Fibroblast of lung (primary cell): Measurements from ENCODE around the gene CYP2A6. TPM values are rescaled to one million over a fixed set of nuclear protein-coding genes. Genes with fewer than 3 reads are reported as not detected.
A peak's percentile ranks its signal among the peaks of the same experiment; 100 is the strongest.
"Not testable (repeated sequence)": the region's sequence is repeated elsewhere in the genome, so short reads cannot be mapped to it uniquely, and the experiment has no call there.

Source experiments
- DNase-seq, 2 donors: peaks; one replicate each; pipeline versions ENCODE4 v3.0.0 to v3.0.0-alpha.2; 2010; ENCODE audit warnings: low read depth in 2 of 2
- H2AFZ ChIP-seq: 2 replicates; pipeline ENCODE4 v1.5.1; 2012; ENCODE audit warnings: low read length, control low read depth, inconsistent platforms
- H3K27ac ChIP-seq: 2 replicates; pipeline ENCODE4 v1.5.1; 2011; ENCODE audit warnings: low read length, control low read depth; ENCODE audit not compliant: insufficient read depth
- H3K27me3 ChIP-seq: 2 replicates; pipeline ENCODE4 v1.5.1; 2011; ENCODE audit warnings: mild to moderate bottlenecking, low read length; ENCODE audit not compliant: control insufficient read depth, insufficient read depth
- H3K36me3 ChIP-seq: 2 replicates; pipeline ENCODE4 v1.5.1; 2011; ENCODE audit warnings: low read length; ENCODE audit not compliant: control insufficient read depth, insufficient read depth
- H3K4me1 ChIP-seq: 2 replicates; pipeline ENCODE4 v1.5.1; 2011; ENCODE audit warnings: low read length; ENCODE audit not compliant: control insufficient read depth, insufficient read depth; ENCODE audit errors: extremely low read depth
- H3K4me2 ChIP-seq: 2 replicates; pipeline ENCODE4 v1.5.1; 2011; ENCODE audit warnings: low read length, control low read depth; ENCODE audit not compliant: insufficient read depth; ENCODE audit errors: extremely low read depth
- H3K4me3 ChIP-seq, 4 experiments: fragments of 200-600 bp in 1 of 4; sonication (generic) in 1 of 4; replicated peaks in 1 of 4; 2 replicates each; pipeline ENCODE4 v1.5.1; 2011 to 2016; ENCODE audit warnings: low read length in 4 of 4, low read depth in 3 of 4, mild to moderate bottlenecking in 3 of 4, control low read depth in 2 of 4, inconsistent platforms in 1 of 4, mixed read lengths in 1 of 4; ENCODE audit not compliant: insufficient read depth in 1 of 4; ENCODE audit errors: control extremely low read depth in 1 of 4
- H3K79me2 ChIP-seq: 2 replicates; pipeline ENCODE4 v1.5.1; 2012; ENCODE audit warnings: mild to moderate bottlenecking, low read length, inconsistent platforms; ENCODE audit not compliant: control insufficient read depth, insufficient read depth
- H3K9ac ChIP-seq: 2 replicates; pipeline ENCODE4 v1.5.1; 2011; ENCODE audit warnings: mild to moderate bottlenecking, low read length, control low read depth; ENCODE audit not compliant: insufficient read depth
- H3K9me3 ChIP-seq: 2 replicates; pipeline ENCODE4 v1.5.1; 2012; ENCODE audit warnings: low read depth, low read length; ENCODE audit not compliant: control insufficient read depth, insufficient read depth
- H4K20me1 ChIP-seq: 2 replicates; pipeline ENCODE4 v1.5.1; 2011; ENCODE audit warnings: low read length; ENCODE audit not compliant: control insufficient read depth, insufficient read depth; ENCODE audit errors: extremely low read depth
- CTCF ChIP-seq, 2 donors: IDR thresholded peaks in 1 of 2; conservative IDR thresholded peaks in 1 of 2; 1 replicate in 1 of 2; 2 replicates in 1 of 2; pipeline ENCODE4 v1.5.1; 2011 to 2012; ENCODE audit warnings: low read length in 2 of 2, control low read depth in 1 of 2, inconsistent platforms in 1 of 2, low read depth in 1 of 2, mild to moderate bottlenecking in 1 of 2
- EZH2 ChIP-seq: IDR thresholded peaks from 2 replicates; pipeline ENCODE4 v1.5.1; 2012; ENCODE audit warnings: low read length, control low read depth, mild to moderate bottlenecking; ENCODE audit errors: missing control alignments
- polyA plus RNA-seq, 2 donors: library from polyadenylated mRNA; depleted of rRNA in 1 of 2; stranded (reverse) in 1 of 2; unstranded in 1 of 2; fragments of >200 nt; gene quantifications; 2 replicates each; pipeline ENCODE4 v1.2.1, GENCODE V29; 2011 to 2012; ENCODE audit warnings: missing spikeins in 1 of 2
- total RNA-seq: library from RNA; depleted of rRNA; stranded (reverse); fragments of >200 nt; gene quantifications from 2 replicates; pipeline ENCODE4 v1.2.1, GENCODE V29; 2014

The CYP2A6 gene
- total and polyA plus RNA-seq, 2 donors (not counting 1 experiment from before 2014, with no cell fraction given), result not detected

DNA sequence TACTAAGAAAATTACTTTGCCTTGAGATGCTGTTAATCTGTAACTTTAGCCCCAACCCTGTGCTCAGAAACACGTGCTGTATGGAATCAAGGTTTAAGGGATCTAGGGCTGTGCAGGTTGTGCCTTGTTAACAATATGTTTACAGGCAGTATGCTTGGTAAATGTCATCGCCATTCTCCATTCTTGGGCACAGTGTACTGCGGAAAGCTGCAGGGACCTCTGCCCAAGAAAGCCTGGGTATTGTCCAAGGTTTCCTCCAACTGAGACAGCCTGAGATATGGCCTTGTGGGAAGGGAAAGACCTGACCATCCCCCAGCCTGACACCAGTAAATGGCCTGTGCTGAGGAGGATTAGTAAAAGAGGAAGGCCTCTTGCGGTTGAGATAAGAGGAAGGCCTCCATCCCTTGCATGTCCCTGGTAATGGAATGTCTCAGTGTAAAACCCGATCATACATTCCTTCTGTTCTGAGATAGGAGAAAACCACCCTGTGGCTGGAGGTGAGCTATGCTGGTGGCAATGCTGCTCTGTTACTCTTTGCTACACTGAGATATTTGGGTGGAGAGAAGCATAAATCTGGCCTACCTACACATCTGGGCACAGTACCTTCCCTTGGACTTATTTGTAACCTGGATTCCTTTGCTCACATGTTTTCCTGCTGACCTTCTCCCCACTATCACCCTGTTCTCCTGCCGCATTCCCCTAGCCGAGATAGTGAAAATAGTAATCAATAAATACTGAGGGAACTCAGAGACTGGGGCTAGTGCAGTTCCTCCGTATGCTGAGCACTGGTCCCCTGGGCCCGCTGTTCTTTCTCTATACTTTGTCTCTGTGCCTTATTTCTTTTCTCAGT, 27.3 kb downstream of the CYP2A6 start:
- H3K9ac ChIP-seq, H3K79me2 ChIP-seq, H3K4me2 ChIP-seq, H3K9me3 ChIP-seq, H3K27me3 ChIP-seq, H3K27ac ChIP-seq, H2AFZ ChIP-seq, H3K4me1 ChIP-seq, H3K4me3 ChIP-seq, H4K20me1 ChIP-seq, H3K36me3 ChIP-seq: not testable (repeated sequence)
- DNase-seq, result peak in 1 of 2 donors; percentile 71

- H4K20me1 ChIP-seq, result no peaks in the 10 kb centered on the region
- H3K4me1 ChIP-seq, result no peaks in the 10 kb centered on the region
- H2AFZ ChIP-seq, result no peak overlapping the region
- no peaks in the 10 kb centered on the region for H3K9me3 ChIP-seq
- H3K27me3 ChIP-seq, result no peaks in the 10 kb centered on the region
- no peaks in the 10 kb centered on the region for H3K36me3 ChIP-seq
- no peaks in the 10 kb centered on the region for H3K79me2 ChIP-seq
- no peak for DNase-seq
- H3K4me2 ChIP-seq, result no peak overlapping the region
- TF ChIP-seq EZH2, result no peak
- no peak for TF ChIP-seq CTCF (conservative IDR thresholded peaks at IDR 0.05 in 1 of 2, IDR thresholded peaks at IDR 0.05 in 1 of 2; ENCODE audit: low read depth in 1 of 2, low read length in 2 of 2)
- no peak overlapping the region for H3K4me3 ChIP-seq
- no peak overlapping the region for H3K27ac ChIP-seq
- H3K9ac ChIP-seq, result no peak overlapping the region
Observed at GRCh38 chr19:40822161-40822560, 28.1 kb downstream of the CYP2A6 start.

DNA sequence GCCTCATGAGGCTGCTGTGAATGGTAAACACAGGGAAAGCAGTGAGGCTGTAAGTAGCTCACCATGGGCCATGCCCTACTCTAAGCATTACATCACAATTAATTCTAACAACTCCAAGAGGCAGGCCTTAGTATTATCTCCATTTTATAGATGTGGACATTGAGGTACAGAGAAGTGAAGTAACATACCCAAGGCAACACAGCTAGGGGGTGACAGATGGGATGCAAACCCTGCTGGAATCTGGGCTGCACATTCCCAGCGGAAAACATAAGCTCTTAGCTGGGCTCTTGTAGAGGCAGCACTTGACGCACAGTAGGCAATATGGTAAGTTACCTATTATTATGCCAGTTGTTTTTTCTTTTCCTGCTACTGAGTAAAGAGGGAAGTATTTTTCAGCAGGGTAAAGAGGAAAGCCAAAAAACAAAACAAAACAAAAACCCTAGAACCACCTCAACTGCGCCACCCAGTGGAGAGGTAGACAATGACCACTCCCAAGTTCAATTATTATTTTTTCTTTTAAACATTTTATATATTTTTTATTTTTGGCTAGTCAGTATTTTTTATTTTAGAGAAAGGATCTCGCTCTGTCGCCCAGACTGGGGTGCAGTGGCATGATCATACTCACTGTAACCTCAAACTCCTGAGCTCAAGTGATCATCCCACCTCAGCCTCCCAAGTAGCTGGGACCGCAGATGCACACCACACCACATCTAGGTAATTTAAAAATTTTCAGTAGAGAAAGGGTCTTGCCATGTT, 30.6 kb downstream of the CYP2A6 start:
- DNase-seq, result peak in 1 of 2 donors; percentile 59
- not testable (repeated sequence) for H2AFZ ChIP-seq
- peak; percentile 62 to 76 for TF ChIP-seq CTCF (conservative IDR thresholded peaks at IDR 0.05 in 1 of 2, IDR thresholded peaks at IDR 0.05 in 1 of 2; ENCODE audit: low read depth in 1 of 2, low read length in 2 of 2)

More for the DNA sequence above, 30.6 kb downstream of the CYP2A6 start:
- H3K79me2 ChIP-seq, H3K4me2 ChIP-seq, H3K4me3 ChIP-seq, H3K9ac ChIP-seq, H3K36me3 ChIP-seq, H3K4me1 ChIP-seq, H4K20me1 ChIP-seq, H3K27ac ChIP-seq, H3K9me3 ChIP-seq, H3K27me3 ChIP-seq: not testable (repeated sequence)
